WTC11 (cell line): Measurements from ENCODE around the gene GRIN2A.

Source experiments
- GABPB1 ChIP-seq: sonication (generic); formaldehyde crosslinking; IDR thresholded peaks from 2 replicates; pipeline ENCODE4 v1.8.1; 2023; ENCODE audit warnings: mild to moderate bottlenecking, missing genetic modification reagents
- KAT7 ChIP-seq: sonication (generic); formaldehyde crosslinking; IDR thresholded peaks from 2 replicates; pipeline ENCODE4 v1.8.1; 2023; ENCODE audit warnings: missing genetic modification reagents, mild to moderate bottlenecking, borderline replicate concordance
- NFYB ChIP-seq: sonication (generic); formaldehyde crosslinking; conservative IDR thresholded peaks from 2 replicates; pipeline ENCODE4 v1.8.0; 2022; ENCODE audit warnings: low read depth, missing genetic modification reagents
- NR2C2 ChIP-seq: sonication (generic); formaldehyde crosslinking; IDR thresholded peaks from 2 replicates; pipeline ENCODE4 v1.8.0; 2022; ENCODE audit warnings: mild to moderate bottlenecking, missing genetic modification reagents
- NR3C1 ChIP-seq: sonication (generic); formaldehyde crosslinking; conservative IDR thresholded peaks from 2 replicates; pipeline ENCODE4 v1.8.1; 2023; ENCODE audit warnings: low read depth, mild to moderate bottlenecking, missing genetic modification reagents
- SMAD3 ChIP-seq: sonication (generic); formaldehyde crosslinking; IDR thresholded peaks from 2 replicates; pipeline ENCODE4 v1.8.0; 2022; ENCODE audit warnings: missing genetic modification reagents, mild to moderate bottlenecking, borderline replicate concordance
- SP1 ChIP-seq: sonication (generic); formaldehyde crosslinking; conservative IDR thresholded peaks from 2 replicates; pipeline ENCODE4 v1.8.1; 2022; ENCODE audit warnings: missing genetic modification reagents
- ZNF121 ChIP-seq: sonication (generic); formaldehyde crosslinking; IDR thresholded peaks from 2 replicates; pipeline ENCODE4 v1.8.0; 2023; ENCODE audit warnings: missing genetic modification reagents
- TF ChIP-seq, protein P1 (sequence below): fragments of 200-600 bp; IDR thresholded peaks from 2 replicates; pipeline ENCODE4 v1.8.0; 2022; ENCODE audit warnings: antibody characterized with exemption
- TF ChIP-seq, protein P2 (sequence below): sonication (generic); formaldehyde crosslinking; IDR thresholded peaks from 2 replicates; pipeline ENCODE4 v1.8.0; 2022; ENCODE audit warnings: mild to moderate bottlenecking, missing genetic modification reagents
- TF ChIP-seq, protein P3 (sequence below): sonication (generic); formaldehyde crosslinking; IDR thresholded peaks from 2 replicates; pipeline ENCODE4 v1.8.1; 2022; ENCODE audit warnings: mild to moderate bottlenecking, missing genetic modification reagents, moderate library complexity, borderline replicate concordance

DNA sequence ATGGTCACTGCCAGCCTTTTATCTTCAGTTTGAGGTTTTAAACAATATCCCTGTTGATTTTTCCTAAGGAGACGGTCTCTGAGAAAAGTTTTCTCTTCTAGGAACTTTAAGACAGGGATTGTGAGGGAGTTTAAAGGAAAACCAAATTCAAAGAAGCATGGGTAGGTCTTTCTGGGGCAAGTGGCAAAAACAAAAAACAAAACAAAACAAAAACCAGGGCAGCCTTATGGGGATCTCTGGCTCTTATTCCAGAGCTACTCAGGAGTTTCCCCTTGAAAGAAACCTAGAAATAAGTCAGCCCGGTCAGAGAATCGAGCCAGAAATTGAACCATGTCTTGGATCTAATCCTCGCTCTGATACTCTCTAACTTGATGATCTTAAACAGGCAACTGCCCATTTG is 424.5 kb downstream of the GRIN2A start:
- TF ChIP-seq, protein P1, sequence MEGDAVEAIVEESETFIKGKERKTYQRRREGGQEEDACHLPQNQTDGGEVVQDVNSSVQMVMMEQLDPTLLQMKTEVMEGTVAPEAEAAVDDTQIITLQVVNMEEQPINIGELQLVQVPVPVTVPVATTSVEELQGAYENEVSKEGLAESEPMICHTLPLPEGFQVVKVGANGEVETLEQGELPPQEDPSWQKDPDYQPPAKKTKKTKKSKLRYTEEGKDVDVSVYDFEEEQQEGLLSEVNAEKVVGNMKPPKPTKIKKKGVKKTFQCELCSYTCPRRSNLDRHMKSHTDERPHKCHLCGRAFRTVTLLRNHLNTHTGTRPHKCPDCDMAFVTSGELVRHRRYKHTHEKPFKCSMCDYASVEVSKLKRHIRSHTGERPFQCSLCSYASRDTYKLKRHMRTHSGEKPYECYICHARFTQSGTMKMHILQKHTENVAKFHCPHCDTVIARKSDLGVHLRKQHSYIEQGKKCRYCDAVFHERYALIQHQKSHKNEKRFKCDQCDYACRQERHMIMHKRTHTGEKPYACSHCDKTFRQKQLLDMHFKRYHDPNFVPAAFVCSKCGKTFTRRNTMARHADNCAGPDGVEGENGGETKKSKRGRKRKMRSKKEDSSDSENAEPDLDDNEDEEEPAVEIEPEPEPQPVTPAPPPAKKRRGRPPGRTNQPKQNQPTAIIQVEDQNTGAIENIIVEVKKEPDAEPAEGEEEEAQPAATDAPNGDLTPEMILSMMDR, result no peak
- TF ChIP-seq NR2C2 (CRISPR knock-in tag), result no peak
- no peak for TF ChIP-seq NR3C1
- no peak for TF ChIP-seq KAT7
- no peak for TF ChIP-seq NFYB
- TF ChIP-seq, protein P2, sequence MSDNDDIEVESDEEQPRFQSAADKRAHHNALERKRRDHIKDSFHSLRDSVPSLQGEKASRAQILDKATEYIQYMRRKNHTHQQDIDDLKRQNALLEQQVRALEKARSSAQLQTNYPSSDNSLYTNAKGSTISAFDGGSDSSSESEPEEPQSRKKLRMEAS (CRISPR knock-in tag), result no peak
- no peak for TF ChIP-seq SMAD3
- no peak for TF ChIP-seq SP1 (CRISPR knock-in tag)
- no peak for TF ChIP-seq GABPB1 (CRISPR knock-in tag)
- no peak for TF ChIP-seq ZNF121 (CRISPR knock-in tag)
- TF ChIP-seq, protein P3, sequence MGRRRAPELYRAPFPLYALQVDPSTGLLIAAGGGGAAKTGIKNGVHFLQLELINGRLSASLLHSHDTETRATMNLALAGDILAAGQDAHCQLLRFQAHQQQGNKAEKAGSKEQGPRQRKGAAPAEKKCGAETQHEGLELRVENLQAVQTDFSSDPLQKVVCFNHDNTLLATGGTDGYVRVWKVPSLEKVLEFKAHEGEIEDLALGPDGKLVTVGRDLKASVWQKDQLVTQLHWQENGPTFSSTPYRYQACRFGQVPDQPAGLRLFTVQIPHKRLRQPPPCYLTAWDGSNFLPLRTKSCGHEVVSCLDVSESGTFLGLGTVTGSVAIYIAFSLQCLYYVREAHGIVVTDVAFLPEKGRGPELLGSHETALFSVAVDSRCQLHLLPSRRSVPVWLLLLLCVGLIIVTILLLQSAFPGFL (CRISPR knock-in tag), result no peak
